OCI-LY3 (cell line): ENCODE results near the gene HLA-DQB1.
"Not testable (repeated sequence)": the region's sequence is repeated elsewhere in the genome, so short reads cannot be mapped to it uniquely, and the experiment has no call there.

Source experiments
- CTCF ChIP-seq: fragments of 200-600, 300-600 bp; sonication (generic); IDR thresholded peaks from 2 replicates; pipeline ENCODE4 v1.5.1; 2014; ENCODE audit warnings: antibody characterized with exemption, low read length, low read depth
- EZH2phosphoT487 ChIP-seq: fragments of 200-600 bp; shearing (Covaris generic); IDR thresholded peaks from 2 replicates; pipeline ENCODE4 v1.6.1; 2018; ENCODE audit warnings: antibody characterized with exemption, mixed run types, low read depth

GRCh38 chr6:32671908-32672307 is 5.5 kb upstream of the HLA-DQB1 start:
- TF ChIP-seq CTCF, EZH2phosphoT487: not testable (repeated sequence)
